HG03280 (cell line): ENCODE results near the gene MRPL49.
A peak's percentile ranks its signal among the peaks of the same experiment; 100 is the strongest.
"Not testable (repeated sequence)": the region's sequence is repeated elsewhere in the genome, so short reads cannot be mapped to it uniquely, and the experiment has no call there.

Experiments
- ATAC-seq: cut with Tn5 transposase; IDR thresholded peaks from one replicate; pipeline ENCODE4 v1.9.1; 2021; ENCODE audit warnings: mild to moderate bottlenecking, moderate library complexity; ENCODE audit not compliant: unreplicated experiment

Gene MRPL49

DNA sequence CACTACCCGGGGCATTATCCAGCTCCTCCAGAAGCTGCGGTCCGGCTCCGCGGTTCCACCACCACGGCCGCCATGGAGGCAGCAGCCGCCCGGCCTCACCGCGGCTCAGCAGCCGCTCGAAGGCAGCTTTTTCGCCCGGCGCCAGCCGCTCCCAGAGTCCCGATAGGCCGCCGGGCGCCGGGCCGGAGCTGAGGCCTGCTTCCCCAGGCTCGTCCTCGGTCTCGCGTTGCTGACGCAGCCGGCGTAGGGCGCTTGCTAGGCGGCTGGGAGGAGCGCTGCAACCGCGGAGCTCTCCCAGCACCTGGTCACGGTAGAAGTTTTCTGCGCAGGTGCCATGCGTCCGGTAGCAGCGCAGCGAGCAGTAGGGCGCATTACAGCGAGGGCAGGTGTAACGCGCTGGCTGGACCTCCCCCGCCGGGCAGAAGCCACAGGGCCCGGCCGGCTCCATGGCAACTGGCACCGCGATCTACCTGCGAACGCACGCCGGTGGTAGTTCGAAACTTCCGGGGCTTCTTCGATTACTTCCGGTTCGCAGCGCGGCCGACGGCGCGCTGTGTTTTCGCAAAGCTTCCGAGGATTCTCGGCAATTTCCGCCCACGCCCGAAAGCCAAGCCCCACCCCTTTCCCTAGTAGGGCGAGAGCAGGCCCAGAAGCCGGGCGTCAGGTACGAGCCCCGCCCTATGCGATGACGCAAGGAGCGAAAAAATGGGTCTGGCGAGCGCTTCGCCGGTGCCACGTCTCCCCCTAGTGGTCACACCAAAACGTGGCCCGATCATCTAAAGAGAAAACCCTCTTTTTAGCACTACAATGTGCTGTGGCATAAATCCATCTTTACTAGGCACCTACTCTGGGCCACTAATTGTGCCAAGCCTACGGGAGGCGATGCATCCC, 4.7 kb upstream of the MRPL49 start, which contains the start of gene ZNHIT2:
Gene ZNHIT2, minus strand, starts transcription at position 496 of the 891 bp plus-strand sequence. Its CDS starts 48 bp downstream, at position 448.
- ATAC-seq = peak; percentile 64

DNA sequence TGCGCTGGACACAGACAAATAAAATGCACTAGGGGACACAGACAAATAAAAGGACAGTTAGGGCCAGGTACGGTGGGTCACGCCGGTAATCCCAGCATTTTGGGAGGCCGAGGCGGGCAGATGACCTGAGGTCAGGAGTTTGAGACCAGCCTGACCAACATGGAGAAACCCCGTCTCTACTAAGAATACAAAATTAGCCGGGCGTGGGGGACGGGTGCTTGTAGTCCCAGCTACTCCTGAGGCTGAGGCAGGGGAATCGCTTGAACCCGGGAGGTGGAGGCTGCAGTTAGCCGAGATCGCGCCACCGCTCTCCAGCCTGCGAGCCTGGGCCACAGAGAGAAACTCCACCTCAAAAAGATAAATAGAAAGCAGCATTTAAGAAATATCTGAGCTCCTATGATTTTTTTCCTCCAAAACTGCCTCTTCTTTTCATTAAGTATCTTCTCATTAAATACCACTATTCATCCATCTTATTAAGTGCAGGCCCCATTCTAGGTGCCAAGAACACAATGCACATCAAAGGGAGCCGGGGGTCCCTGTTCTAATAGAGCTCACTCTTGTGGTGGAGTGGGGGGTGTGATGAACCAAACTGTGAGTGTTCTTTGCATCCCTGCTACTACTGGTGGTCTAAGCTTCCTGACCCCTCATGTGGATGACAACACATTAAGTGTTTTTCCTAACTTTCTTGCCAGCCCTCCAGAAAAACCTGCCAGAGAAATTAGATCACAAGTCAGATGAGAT, 3.9 kb upstream of the MRPL49 start:
- no peak for ATAC-seq

DNA sequence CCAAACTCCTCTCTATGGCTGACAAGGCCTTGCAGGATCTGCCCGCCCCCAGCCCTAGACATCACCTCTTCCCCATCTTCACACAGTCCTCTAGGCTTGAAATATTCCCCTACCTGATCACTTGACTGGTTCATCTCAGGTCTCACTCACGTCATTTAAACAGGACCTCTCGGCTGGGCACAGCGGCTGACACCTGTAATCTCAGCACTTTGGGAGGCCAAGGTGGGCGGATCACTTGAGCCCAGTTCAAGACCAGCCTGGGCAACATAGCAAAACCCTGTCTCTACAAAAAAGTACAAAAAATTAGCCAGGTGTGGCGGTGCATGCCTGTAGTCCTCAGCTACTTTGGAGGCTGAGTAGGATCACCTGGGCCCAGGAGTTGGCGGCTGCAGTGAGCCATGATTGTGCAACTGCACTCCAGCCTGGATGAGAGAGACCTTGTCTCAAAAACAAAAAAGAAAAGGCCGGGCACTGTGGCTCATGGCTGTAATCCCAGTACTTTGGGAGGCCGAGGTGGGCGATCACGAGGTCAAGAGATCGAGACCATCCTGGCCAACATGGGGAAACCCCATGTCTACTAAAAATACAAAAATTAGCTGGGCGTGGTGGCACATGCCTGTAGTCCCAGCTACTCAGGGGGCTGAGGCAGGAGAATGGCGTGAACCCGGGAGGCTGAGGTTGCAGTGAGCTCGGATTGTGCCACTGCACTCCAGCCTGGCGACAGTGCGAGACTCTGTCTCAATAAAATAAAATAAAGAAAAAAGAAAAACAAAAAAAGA, 3.0 kb upstream of the MRPL49 start:
- not testable (repeated sequence) for ATAC-seq

DNA sequence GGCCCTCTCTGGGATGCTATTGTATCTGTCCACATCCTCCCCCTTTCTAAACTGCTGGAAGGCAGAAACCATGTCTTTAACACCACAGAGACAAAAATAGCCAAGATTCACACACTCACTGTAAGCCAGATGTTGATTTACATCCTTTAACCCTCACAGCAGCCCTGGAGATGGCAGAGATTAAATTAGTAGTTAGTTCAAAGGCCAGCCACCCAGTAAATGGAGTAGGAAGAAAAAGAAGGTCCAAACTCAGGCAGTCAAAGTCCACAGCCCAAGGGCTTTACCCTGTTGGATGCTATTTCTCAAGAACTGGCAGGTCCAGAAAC, 2.5 kb upstream of the MRPL49 start:
- ATAC-seq = no peak

DNA sequence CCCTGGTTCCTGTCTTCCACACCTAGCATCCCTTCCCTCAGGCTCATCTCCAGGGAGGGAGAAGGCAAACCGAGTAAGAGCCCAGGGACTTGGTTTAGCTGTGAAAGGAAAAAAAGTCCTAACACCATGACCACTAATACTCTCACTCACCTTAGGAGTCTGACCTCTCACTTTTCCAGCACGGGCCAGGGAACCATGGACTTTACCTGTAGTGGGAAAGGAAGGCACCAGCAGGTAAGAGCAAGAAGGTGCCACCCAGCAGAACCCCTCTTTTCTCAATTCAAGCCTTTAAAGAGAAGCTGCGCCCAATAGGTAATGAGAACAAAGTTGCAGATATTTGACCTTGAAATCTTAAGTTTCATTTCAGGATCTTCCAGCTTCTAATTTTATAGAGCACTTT, 1.3 kb upstream of the MRPL49 start:
- no peak for ATAC-seq

DNA sequence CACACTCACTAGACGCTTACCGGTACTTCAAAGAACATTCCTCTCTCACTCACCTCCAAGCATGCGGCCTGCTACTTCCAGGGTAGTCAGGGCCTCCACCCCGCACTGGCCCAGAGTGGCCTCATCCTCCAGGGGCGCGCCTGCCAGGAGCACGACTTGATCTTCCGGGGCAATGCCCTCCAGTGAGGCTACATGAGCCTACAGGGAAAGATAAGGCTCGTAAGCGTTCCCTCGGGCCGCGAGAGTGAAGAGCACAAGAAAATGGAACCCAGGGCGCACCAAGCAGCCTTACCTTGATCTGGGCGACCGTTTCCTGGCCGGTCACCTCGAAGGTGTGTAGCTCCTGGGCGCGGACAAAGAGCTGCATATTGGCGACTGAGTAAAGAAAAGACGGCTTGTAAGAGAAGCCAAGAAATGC, 665 bp upstream of the MRPL49 start:
- ATAC-seq = no peak

DNA sequence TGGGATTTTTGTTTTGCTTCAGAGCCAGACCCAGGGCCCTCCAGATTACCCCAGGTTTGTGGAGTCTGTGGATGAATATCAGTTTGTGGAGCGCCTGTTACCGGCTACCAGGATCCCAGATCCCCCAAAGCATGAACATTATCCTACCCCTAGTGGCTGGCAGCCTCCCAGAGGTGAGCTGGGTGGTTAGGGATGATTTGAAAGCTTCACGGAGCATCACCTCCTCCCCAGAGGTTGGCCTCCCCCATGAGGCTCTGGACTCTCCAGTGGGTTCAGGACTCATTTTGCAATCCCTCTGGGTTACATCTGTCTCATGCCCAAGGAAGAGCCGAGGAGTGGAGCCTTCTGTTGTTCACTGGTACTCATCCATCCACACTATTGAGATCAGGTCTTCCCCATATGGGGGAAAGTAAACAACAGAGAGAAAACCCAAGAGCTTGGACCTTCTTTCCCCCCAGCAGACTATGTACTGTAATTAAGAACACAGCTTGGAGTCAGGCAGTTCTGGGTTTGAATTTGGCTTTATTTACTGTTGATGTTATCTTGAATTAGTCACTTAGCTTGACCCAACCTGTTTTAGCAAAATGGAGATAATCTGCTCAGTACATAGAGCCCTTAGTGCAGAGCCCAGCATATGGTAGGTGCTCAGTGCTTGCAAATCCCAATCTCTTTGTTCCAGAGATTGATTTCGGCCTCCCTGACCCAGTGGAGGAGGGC, 2.5 kb downstream of the MRPL49 start:
- ATAC-seq = no peak

DNA sequence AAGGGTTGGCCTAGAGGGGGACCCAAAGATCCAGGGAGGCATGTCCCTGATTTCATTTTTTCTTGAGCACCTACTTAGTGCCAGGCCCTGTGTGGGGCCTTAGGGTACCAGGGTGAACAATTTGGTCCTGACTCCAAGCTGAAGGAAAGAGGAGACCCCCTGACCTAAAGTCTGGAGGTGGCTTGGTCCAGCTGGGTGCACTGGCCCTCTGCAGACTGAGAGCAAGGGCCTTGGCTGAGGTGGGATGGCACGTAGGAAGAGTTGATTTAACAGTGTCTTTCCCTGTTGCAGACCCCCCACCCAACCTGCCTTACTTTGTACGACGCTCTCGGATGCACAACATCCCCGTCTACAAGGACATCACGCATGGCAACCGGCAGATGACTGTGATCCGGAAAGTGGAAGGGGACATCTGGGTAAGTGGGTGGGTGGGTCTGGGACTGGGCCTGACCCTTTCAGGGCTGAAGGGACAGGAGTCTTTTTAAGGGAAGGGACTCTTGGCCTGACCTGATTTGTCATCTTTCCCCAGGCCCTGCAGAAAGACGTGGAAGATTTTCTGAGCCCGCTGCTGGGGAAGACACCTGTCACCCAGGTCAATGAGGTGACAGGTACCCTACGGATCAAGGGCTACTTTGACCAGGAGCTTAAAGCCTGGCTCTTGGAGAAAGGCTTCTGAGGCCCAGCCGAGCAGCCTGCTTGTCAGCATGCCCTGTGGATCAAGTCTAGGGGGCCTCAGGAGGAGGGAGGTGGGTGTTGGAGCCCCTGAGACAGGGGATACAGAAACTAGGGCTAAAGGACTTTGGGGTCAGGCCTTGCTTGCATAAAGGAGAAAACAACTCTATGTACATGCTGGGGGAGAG, 3.3 kb downstream of the MRPL49 start:
- no peak for ATAC-seq

DNA sequence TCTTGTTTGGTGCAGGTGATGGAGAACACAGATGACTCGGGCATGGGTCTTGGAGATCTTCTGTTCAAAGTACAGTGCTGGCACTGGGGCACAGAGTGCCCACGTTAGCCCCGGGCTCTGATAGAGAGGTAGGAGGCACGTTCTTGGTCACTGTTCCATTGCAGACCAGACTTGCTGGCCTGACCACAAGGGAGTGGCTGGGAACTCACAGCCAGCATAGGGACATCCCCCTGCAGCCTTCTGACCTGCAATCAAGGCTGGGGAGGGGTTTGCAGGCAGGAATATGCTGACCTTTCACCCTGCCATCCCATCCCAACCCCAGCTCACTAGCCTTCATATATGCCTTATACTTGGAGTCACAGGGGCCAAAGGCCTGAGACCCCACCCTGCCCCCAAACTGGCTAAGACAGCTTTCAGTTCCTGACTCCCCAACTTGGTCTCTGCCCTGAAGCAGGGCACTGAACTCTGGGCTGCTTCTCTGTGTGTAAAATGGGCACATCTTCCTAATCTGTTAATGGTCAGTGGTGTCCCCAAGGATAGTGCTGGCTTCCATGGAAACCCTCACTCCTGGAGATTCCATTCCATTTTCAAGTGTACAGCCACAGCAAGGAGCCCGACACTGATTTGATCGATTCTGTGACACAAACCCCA, 4.6 kb downstream of the MRPL49 start:
- ATAC-seq = no peak

DNA sequence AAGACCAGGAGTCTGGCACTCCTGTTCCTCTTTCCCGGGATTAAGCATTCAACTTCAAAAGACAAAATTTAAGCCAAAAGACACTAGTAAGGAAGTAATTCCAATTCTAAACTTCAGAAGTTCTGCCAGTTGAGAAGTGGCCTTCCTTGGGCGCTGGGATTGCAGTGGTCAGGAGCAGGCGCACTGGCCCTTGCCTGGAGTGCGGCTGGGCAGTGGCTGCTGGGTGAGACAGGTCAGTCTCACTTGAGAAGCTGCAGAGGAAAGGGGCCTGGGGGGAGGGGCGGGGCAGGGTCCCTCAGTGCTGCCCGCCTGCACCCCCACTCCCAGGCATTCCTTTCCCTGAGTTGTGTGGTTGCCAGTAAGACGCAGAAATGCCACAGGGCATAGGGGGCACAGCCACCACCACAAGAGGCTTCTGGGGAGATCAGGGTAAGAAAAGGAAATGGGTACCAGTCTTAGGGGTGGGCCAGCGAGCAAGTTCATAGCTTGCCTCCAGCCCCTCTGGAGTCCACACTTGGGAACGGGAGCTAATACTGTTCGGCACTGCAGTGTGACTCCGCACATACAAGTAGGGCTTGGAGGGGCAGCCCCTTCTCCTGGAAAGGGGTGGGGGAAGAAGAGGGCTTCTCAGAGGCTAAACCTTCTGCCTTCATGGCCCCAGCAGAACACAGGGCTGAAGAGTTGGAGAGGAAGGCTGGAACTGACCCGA, 5.5 kb downstream of the MRPL49 start:
- ATAC-seq = no peak

DNA sequence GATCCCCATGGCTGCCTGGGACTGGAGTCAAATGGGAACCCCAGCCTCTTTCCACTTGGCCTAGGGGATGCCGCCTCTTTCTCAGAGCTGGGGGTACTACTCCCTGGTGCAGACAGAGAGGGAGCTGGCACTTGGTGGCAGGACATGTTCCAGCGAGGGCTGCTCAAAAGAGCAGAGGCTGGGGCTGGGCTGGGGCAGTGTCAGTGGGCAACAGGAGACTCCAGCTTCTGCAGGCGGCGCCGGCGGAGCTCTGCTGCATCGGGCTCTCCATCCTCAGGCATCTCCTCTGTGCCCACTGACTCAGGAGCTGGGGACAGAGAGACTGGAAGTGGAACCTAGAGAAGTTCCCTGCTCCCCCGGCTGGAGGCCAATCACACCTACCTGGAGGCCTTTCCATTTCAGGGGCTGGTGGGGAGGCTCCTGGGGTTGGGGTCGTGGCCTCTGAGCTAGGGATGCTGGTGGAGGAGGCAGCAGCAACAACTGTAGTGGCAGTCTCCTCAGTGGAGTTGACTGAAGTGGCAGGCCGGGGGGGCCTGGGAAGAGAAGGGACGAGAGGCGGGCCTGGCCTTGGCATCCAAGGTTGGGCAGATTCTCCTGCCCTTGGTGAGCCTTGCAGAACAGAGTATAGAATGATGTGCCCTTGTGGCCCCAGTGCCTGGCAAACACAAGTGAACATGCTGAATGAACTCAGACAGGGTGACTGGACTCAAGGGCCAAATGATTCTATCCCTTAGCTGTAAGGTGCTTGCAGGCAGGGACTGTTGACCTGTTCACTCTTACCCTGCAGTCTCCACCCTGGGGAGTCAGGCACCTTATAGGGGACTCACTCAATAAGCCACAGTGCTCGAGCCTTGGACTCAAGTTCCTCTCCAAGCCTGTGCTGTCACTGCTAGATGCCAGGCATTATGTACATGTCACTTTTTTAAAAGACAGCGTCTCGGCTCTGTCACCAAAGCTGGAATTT, 6.3 kb downstream of the MRPL49 start:
- no peak for ATAC-seq

DNA sequence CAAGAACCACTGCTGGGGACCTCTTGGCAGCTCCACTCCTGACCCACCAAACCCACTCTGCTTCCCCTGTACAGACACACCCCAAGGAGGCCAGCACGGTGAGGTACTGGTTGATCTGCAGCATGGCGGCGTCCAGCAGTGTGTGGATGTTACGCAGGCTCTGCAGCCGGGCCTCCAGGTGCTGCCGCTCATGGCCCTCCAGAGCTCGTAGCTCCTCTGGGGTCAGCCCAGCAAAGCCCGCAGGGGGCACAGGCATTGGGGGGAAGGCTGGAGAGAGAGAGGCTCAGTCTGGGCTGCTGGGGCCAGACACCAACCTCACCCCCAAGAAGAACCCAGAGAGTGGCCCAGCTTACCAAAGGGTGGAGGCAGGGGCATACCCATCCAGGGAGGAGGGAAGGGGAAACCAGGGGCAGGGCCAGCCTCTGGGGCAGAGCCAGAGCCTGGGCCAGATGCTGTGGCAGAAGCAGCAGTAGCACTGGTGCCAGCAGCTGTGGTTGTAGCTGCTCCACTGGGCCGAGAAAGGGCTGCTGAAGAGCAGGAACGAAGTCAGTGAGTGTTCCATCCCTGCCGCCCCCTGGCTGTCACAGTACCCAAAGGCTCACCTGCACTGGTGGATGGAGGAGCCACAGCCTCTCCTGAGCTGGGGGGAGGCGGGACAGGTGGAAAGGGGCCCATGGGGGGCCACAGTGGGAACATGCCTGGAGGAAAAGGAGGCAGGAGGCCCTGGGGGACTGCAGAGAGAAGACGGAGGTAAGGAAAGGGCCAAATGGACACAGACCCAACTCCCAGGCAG, 7.7 kb downstream of the MRPL49 start:
- no peak for ATAC-seq

DNA sequence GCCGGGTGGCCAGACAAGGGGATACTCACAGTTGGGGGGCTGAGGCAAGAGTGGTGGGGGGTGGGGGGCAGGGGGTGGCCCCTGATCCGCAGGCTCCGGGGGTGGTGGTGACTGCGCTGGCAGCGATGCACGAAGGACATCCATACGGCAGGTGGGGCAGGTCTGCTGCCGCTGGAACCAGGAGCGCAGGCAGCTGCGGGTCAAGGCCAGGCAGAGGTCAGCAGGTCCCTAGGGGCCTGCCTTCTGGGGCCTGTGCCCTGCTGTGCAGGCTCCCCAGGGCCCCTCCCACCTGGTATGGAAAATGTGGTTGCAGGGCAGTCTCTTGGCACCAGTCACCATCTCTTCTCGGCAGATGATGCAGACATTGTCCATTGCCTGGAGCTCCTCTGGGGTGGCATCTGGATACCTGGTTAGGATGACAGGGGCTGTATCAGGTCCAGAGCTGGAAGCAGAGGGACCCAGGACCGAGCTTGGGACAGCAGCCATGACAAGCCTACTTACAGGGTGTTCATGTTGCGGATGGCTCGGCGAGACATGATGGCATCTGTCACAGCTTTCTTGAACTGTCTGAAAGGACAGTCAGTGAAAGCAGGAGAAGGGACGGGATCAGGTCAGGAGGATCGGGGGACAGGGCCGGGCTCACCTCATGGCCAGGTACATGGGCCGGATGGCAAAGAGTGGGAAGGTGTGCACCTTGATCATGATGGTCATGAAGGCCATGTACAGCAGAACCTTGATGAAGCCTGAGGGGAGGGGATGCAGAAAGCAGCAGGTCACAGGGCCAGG, 8.7 kb downstream of the MRPL49 start:
- ATAC-seq = no peak

DNA sequence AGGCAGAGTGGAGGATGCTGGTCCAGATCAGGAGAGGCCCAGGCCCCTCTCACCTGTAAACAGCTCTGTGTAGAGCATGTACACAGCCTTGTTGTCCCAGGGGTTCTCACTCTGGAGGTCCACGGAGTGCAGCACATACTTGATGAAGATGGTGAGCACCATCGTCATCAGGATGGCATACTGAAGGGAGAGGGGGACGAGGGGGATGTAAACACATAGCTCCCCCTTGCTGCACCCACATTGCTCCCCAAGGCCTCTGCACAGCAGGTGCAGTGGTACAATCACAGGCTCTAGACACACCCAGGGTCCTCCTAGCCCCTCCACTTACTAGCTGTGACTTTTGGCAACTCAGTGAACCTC, 9.3 kb downstream of the MRPL49 start:
- no peak for ATAC-seq

DNA sequence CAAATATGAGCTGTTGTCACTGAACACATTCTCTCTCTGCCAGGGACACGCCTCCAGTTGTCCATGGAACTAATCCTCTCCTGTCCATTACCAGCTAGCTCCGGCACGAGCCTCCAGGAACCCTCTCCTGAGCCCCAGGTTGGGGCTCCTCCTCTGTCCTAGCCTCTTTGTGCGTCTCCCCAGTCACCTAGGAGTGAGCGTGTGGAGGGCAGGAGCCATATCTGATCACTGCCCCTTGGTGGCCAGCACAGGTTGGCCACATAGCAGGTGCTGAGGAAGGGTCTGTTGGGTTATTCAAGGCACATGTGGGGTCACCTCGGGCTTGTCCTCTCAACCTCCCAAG, 9.7 kb downstream of the MRPL49 start:
- no peak for ATAC-seq
